HFFc6 (cell line): Measurements from ENCODE around the gene RPAP2. TPM values are rescaled to one million over a fixed set of nuclear protein-coding genes. Genes with fewer than 3 reads are reported as not detected.

Source experiments
- DNase-seq: peaks from one replicate; pipeline ENCODE4 v3.0.0-alpha.2; 2018
- H3K27ac Mint-ChIP-seq: 2 replicates; pipeline ENCODE4 v1.8.0; 2020; ENCODE audit warnings: mild to moderate bottlenecking, mixed read lengths
- H3K27me3 Mint-ChIP-seq: 2 replicates; pipeline ENCODE4 v1.8.0; 2021; ENCODE audit warnings: mild to moderate bottlenecking, moderate library complexity, mixed read lengths; ENCODE audit not compliant: insufficient read depth
- H3K36me3 Mint-ChIP-seq: 2 replicates; pipeline ENCODE4 v1.8.0; 2021; ENCODE audit warnings: low read depth, mixed read lengths
- H3K4me1 Mint-ChIP-seq: 2 replicates; pipeline ENCODE4 v1.8.0; 2020; ENCODE audit warnings: low read depth, mixed read lengths
- H3K4me3 Mint-ChIP-seq: 2 replicates; pipeline ENCODE4 v1.8.0; 2020; ENCODE audit warnings: mild to moderate bottlenecking, moderate library complexity, mixed read lengths
- H3K9me3 Mint-ChIP-seq: 2 replicates; pipeline ENCODE4 v1.8.0; 2020; ENCODE audit warnings: mild to moderate bottlenecking, mixed read lengths
- total RNA-seq, 6 experiments: library from RNA; stranded (reverse); fragmentation: NEBNext Ultra II Directional; extraction: Animal tissue kit (Norgen Biotek cat#: 25700); gene quantifications; 2 replicates in 1 of 6; 3 replicates in 5 of 6; pipeline ENCODE4 v1.2.3, GENCODE V29; 2021
- TF ChIP-seq, protein P1 (sequence below): fragments of 200-600 bp; sonication (generic); IDR thresholded peaks from 2 replicates; pipeline ENCODE4 v1.5.0; 2021; ENCODE audit warnings: antibody characterized with exemption, mild to moderate bottlenecking

The RPAP2 gene
- total RNA-seq, 6 experiments from 2014 or later = 18.4 to 24.8 (median 21.0) TPM

DNA sequence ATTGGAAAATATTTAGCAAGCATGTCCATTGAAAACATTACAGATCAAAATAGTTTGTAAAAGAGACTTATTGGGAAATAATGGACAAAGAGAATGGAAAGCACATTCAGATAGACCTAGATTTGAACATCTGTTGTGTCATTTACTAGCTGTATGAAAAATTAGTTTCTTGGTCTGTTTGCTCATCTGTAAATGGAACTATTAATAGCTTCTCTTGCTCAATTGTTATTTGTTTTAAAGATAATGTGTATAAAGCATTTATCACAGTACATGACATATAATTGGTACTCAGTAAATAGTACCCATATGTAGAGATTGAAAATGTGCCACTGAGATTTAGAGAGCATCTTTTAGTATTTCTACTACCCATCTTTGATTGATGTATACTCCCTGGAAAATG lies 25.9 kb downstream of the RPAP2 start:
- Mint-ChIP-seq H3K4me3 (no peak overlapping the region), H3K4me1 (peaks cover 15% of the 10 kb centered on the region), H3K27ac (no peak overlapping the region), H3K27me3 (no peaks in the 10 kb centered on the region), H3K36me3 (peaks cover 61% of the 10 kb centered on the region), H3K9me3 (peaks cover 31% of the 10 kb centered on the region)
- TF ChIP-seq, protein P1, sequence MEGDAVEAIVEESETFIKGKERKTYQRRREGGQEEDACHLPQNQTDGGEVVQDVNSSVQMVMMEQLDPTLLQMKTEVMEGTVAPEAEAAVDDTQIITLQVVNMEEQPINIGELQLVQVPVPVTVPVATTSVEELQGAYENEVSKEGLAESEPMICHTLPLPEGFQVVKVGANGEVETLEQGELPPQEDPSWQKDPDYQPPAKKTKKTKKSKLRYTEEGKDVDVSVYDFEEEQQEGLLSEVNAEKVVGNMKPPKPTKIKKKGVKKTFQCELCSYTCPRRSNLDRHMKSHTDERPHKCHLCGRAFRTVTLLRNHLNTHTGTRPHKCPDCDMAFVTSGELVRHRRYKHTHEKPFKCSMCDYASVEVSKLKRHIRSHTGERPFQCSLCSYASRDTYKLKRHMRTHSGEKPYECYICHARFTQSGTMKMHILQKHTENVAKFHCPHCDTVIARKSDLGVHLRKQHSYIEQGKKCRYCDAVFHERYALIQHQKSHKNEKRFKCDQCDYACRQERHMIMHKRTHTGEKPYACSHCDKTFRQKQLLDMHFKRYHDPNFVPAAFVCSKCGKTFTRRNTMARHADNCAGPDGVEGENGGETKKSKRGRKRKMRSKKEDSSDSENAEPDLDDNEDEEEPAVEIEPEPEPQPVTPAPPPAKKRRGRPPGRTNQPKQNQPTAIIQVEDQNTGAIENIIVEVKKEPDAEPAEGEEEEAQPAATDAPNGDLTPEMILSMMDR = no peak
- no peak for DNase-seq

DNA sequence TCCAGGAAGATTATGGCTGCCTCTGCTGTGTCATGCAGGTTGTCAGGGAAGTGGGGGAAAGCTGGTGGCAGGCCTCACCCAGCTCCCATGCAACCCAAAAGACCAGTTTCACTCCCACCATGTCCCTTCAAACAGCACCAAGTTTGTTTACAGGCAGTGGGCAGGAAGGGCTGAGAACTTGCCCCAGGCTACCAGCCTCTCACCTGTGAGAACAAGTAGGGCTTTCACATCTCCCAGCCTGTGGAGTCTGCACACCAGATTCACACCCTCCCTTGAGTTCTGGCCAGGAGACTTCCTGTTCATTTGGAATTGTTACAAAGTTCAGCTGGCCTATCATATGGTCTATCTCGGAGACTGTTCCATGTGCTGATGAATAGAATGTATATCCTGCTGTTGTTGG lies 27.8 kb downstream of the RPAP2 start:
- no peak for DNase-seq
- Mint-ChIP-seq H3K4me3 (no peak overlapping the region), H3K27ac (no peak overlapping the region), H3K4me1 (peaks cover 34% of the 10 kb centered on the region), H3K36me3 (peaks cover 77% of the 10 kb centered on the region), H3K9me3 (peaks cover 31% of the 10 kb centered on the region), H3K27me3 (no peaks in the 10 kb centered on the region)
- TF ChIP-seq, protein P1 = no peak

DNA sequence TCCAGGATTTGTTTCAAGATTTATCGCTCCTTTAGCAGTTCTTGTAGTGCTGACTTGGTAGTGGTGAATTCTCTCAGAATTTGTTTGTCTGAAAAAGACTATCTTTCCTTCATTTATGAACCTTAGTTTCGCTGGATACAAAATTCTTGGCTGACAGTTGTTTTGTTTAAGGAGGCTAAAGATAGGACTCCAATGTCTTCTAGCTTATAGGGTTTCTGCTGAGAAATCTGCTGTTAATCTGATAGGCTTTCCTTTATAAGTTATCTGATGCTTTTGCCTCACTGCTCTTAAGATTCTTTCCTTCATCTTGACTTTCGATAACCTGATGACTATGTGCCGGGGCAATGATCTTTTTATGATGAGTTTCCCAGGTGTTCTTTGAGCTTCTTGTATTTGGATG lies 28.9 kb downstream of the RPAP2 start:
- Mint-ChIP-seq H3K4me1 (peaks cover 40% of the 10 kb centered on the region), H3K4me3 (no peak overlapping the region), H3K9me3 (peaks cover 31% of the 10 kb centered on the region), H3K36me3 (peaks cover 79% of the 10 kb centered on the region), H3K27ac (no peak overlapping the region), H3K27me3 (no peaks in the 10 kb centered on the region)
- DNase-seq = no peak
- TF ChIP-seq, protein P1 = no peak

DNA sequence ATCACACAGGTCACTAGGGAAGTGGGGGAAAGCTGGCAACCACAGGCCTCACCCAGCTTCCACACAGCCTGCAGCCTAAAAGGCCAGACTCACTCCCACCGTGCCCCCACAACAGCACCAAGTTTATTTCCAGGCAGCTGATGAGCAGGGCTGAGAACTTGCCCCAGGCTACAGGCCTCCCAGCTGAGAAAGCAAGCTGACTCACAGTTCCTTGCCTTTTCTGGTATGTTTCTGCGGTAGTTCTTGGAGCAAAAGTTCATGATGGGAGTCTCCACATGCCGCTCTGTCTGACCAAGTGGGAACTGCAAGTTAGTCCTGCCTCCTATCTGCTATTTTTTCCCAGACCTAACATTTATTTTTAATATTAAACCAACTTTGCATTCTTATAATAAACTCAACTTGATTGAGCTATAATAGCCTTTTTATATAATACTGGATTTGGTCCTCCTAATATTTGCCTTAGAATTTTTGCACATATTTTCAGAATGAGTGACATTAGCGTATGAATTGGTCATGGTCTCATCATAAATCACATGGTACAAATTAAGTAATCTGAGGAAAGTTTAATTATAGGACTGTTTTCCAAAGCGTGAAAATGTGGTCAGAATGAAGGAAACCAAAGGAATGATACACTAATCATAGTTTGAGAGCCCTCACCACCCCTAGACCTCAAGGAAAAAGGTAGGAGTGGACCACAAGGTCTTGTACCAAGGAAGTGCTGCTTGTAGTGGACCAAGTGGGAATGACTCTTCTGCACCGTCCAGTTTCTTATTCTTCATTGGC lies 30.7 kb downstream of the RPAP2 start:
- peak overlapping the region; percentile 52 for H3K4me3 Mint-ChIP-seq
- H3K27me3 Mint-ChIP-seq = no peaks in the 10 kb centered on the region
- DNase-seq = peak; percentile 98
- peaks cover 77% of the 10 kb centered on the region for H3K36me3 Mint-ChIP-seq
- TF ChIP-seq, protein P1 = peak; percentile 47
- peaks cover 45% of the 10 kb centered on the region for H3K4me1 Mint-ChIP-seq
- peaks cover 31% of the 10 kb centered on the region for H3K9me3 Mint-ChIP-seq
- peak overlapping the region; percentile 79 for H3K27ac Mint-ChIP-seq

DNA sequence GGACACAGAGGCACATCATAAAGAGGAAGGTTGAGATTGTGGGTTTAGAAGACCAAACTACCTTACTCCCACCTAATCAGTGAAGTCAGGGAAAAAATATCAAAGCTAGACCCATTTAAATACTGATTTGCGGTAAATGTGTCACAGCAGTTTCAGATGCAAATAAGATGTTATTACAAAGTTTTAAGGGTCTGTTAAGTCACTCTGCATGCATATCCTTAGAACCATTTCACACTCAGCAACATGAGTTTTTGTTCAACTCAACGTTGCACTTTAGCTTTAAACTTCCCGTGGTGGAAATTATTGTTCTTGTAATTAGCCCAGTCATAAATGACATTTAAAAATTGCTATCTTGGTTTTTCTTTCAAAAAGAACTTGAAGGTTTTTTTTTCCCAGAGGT lies 34.8 kb downstream of the RPAP2 start:
- peaks cover 7% of the 10 kb centered on the region for H3K9me3 Mint-ChIP-seq
- peaks cover 39% of the 10 kb centered on the region for H3K36me3 Mint-ChIP-seq
- H3K27me3 Mint-ChIP-seq = no peaks in the 10 kb centered on the region
- H3K27ac Mint-ChIP-seq = no peak overlapping the region
- no peak for DNase-seq
- H3K4me3 Mint-ChIP-seq = no peak overlapping the region
- TF ChIP-seq, protein P1 = no peak
- peaks cover 41% of the 10 kb centered on the region for H3K4me1 Mint-ChIP-seq
